GM21526 (cell line): ENCODE results near the gene PORCN.

Experiments used
- ATAC-seq: cut with Tn5 transposase; IDR thresholded peaks from one replicate; pipeline ENCODE4 v1.9.1; 2021; ENCODE audit warnings: moderate library complexity; ENCODE audit not compliant: unreplicated experiment, low FRiP score

Gene PORCN

GRCh38 chrX:48475774-48476577 is 32.8 kb upstream of the PORCN start, which contains the start of gene FTSJ1:
Gene FTSJ1, plus strand, starts transcription at chrX:48476199. Its CDS starts 1,849 bp downstream, at chrX:48478048.
- ATAC-seq = peak; percentile 69

DNA sequence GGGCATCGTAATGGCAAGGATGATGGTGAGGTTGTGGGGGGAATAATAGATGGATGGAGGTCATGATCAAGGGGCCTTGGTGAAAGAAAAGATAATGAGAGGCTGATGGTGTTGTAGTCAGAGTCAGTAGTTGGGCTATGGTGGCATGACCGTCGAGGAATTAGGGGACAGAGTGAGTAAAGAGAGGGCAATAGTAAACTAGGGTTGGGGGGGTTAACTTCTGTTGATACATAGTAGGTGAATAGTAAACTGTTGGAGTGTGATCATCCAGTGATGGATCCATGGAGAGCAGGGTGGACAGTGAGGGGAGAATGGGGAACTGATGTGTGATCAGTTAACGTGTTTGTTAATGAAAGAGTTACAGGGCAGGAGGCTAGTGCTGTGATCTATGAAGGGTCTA is 31.9 kb upstream of the PORCN start:
- no peak for ATAC-seq

DNA sequence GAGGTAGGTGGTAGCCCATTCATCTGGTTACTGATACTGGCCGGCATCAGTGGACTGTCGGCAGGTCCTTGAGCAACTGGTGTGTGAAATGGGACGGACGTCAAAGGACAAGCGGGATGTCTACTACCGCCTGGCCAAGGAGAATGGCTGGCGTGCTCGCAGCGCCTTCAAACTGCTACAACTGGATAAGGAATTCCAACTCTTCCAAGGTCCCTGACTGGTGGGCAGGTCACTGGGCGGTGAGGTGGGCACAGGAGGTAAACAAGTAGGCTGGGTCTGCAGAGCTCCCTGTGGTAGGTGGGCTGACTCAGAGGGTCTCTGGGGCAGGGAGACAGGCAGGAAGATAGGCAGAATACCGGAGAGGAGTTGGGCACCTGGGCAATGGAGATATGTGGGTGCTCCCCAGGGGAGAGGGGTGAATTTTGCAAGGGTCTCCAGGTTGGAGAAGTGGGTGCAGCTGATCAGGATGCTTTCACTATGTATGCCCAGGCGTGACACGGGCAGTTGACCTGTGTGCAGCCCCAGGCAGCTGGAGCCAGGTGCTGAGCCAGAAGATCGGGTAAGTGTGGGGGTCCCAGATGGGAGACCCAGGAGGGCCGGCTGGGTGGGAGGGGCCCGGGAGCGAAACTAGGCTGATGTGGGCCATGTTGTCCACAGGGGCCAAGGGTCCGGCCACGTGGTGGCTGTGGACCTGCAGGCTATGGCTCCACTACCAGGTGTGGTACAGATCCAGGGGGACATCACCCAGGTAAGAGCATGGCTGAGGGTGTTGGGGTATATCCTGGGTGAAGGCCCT is 30.6 kb upstream of the PORCN start:
- no peak for ATAC-seq

GRCh38 chrX:48478806-48479205 is 30.0 kb upstream of the PORCN start:
- no peak for ATAC-seq

- no peak for ATAC-seq
These were observed 28.6 kb upstream of the PORCN start for GRCh38 chrX:48480142-48480541.

GRCh38 chrX:48480583-48480982 is 28.2 kb upstream of the PORCN start:
- no peak for ATAC-seq

- ATAC-seq = no peak
These were observed 26.3 kb upstream of the PORCN start for GRCh38 chrX:48482526-48482925.

DNA sequence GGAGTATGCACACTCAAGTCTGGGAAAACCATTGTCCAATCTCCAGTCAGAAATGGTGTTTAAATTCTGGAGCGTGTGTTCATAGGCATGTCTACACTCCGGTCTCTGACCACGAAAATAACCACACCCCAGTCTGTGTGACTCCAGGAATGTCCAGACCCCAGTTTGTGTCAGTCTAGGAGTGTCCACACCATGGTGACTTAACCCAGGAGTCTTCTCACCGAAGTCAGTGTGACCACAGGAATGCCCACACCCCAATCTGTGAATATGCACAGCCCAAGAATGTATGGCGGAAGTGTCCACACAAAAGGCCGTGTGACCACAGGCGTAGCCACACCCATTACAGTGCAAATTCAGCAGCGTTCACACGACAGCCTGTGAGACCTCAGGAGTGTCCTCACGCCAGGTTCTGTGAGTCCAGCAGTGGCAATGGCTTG is 21.4 kb upstream of the PORCN start:
- no peak for ATAC-seq

- no peak for ATAC-seq
These were observed 20.8 kb upstream of the PORCN start for GRCh38 chrX:48488034-48488433.

DNA sequence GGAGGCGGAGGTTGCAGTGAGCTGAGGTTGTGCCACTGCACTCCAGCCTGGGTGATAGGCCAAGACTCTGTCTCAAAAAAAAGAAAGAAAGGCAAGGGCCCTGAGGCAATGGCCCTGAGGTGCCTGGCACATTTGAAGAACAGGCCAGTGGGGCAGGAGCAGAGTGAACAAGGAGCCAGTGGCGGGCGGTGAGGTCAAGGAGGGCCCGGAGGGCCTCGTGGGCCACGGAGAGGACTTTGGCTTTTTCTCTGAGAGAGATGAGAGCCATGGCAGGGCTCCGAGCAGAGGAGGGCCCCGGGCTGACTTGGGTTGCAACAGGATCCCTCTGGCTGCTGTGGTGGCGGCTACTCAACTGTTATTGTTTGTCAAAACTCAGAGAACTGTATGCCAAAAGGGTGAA is 19.5 kb upstream of the PORCN start:
- ATAC-seq = no peak

- ATAC-seq = no peak
These were observed 18.9 kb upstream of the PORCN start for GRCh38 chrX:48489892-48490291.

DNA sequence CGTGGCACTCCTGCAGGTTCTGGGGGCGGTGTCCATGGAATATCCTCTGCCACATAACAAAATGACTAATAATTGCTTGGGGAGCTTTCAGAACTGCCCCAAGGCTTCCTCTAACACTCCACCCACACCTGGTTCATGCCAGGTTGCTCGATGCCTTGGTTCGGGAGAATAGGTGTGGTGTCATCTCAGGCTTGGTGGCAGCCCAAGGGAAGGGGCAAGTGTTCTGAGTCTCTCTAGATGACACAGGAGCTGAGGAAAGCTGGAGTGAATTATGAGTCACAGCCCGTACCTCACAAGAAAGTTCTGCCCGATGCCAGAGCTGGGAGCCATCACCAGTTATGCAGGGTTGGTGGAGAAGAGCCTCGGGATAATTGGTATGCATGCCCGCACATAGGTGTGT is 18.1 kb upstream of the PORCN start:
- no peak for ATAC-seq

DNA sequence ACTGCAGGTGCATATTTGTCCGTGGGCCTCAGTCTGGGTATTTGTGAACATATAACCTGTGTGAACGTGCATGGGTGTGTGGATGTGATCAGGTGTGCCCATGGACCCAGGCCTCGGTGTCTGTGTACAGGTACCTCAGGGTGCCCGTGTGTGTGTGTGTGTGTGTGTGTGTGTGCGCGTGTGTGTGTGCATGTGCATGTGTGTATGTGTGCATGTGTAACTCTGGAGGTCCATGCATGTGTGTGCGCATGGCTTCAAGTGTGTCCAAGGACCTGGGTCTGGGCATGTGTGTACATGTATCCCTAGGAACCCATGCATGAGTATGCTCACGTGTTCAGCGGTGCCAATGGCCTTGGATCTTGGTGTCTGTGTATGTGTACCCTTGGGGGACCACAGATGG is 17.0 kb upstream of the PORCN start:
- no peak for ATAC-seq

DNA sequence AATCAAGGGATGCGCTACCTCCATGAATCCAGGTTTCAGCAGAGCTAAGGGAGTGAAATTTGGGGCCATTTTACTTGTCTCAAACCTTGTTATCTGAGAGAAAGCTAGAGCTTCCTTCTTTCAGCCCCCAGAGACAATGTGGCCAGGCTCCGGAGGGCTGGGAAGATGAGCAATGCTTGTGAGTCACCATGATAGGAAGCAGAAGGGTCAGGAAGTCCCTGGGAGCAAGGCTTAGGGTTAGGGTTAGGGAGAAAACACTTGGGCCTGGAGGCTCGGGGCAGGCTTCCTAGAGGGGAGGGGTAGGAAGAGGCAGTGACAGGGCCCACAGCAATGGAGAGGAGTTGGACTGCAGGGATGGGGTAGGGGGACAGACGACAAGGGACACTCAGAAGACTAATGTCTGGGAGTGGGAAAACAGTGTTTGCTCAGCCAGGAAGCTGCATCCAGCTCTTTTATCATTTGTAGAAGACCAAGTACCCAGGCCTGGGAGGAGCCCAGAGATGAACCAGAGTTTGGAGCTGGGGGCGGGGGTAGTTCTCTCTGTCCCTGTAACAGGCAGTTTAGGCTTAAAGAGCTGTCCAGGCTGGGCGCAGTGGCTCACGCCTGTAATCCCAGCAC is 16.4 kb upstream of the PORCN start:
- no peak for ATAC-seq

DNA sequence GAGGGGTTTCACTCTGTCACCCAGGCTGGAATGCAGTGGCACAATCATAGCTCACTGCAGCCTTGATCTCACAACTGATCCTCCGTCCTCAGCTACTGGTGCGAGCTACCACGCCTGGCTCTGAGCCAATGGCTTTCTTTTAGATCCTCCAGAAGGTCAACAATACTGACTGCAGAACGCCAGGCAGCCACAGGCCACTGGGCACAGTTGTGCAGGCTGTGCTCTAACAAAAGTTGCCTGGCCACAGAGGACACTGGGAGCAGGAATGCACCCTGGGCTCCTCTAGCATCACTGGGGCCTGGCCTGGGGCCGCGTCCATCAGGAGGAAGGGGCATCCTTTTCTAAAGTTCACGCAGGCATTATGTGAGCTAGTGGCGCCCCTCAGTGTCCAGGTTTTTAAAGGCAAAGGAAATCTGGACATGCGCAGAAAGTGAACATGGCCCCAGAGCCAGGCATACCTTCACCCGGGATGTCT is 14.9 kb upstream of the PORCN start:
- no peak for ATAC-seq

GRCh38 chrX:48496660-48497059 is 12.1 kb upstream of the PORCN start:
- ATAC-seq = no peak

DNA sequence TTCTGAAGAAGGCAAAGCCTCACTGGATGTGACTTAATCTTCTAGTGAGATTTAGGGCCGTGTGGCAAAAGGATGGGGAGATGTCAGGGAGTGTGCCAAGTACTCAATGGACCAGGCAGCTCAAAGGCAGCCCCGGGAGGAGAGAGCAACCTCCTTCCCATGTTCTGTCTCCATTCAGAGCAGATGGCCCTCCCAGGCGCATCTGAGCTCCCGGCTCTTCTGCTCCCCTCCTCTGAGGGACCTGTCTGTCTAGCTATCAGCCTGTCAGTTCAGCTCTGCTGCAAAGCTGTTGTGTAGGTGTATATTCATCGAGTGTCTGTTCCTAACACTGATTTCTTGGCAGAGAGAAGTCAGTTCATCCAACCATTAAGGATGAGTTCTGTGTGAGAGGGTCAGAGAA is 10.9 kb upstream of the PORCN start:
- no peak for ATAC-seq

- ATAC-seq = no peak
These were observed 10.4 kb upstream of the PORCN start for GRCh38 chrX:48498374-48498809.

DNA sequence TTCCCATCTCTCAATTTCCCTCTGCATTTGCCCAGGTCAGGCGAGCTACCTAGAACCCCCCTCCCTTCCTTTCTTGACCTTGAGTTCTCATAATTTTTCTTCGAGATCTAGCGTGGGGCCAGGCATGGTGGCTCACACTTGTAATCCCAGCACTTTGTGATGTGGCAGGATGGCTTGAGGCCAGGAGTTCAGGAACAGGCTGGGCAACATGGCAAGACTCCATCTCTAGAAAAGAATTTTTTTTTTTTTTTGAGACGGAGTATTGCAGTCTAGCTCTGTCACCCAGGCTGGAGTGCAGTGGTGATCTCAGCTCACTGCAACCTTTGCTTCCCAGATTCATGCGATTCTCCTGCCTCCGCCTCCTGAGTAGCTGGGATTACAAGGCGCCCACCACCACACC is 4.5 kb upstream of the PORCN start:
- no peak for ATAC-seq

GRCh38 chrX:48505481-48505880 is 3.3 kb upstream of the PORCN start:
- no peak for ATAC-seq

DNA sequence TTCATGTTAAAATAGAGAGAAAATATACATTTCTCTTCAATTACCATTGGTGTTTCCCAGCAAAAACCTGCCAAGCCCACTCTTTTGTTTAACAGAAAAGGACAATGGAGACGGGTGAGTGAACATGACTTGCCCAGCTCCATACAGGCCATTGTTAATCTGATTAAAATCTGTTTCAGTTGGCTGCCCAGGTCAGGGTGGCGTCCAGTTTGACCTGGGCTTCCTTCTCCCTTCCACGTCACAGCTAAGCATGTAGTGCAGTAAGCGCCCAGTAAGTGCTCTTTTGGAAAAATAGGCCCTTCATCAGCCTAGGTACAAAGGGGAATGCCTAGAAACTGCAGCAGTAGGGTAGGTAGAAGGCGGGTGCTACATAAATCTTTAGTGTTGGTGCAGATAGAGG is 1.5 kb upstream of the PORCN start:
- ATAC-seq = no peak
